Measurements from ENCODE around the gene ANKRD30B.
"Not testable (repeated sequence)": the region's sequence is repeated elsewhere in the genome, so short reads cannot be mapped to it uniquely, and the experiment has no call there.

GRCh38 chr18:14851533-14851932 lies 103.6 kb downstream of the ANKRD30B start:
- TF ChIP-seq ASH2L (IDR thresholded peaks at IDR 0.05; ENCODE audit: insufficient read length, low read depth, low read length); KLF15 (CRISPR knock-in tag; IDR thresholded peaks at IDR 0.05; ENCODE audit: borderline replicate concordance); DNMT1 (CRISPR knock-in tag; IDR thresholded peaks at IDR 0.05): not testable (repeated sequence)

Data from HepG2 (cell line).